Measurements from ENCODE around the gene GDNF. TPM values are rescaled to one million over a fixed set of nuclear protein-coding genes. Genes with fewer than 3 reads are reported as not detected.

GDNF gene
- total RNA-seq, 2 donors from 2014 or later, result 0.82 to 1.6 TPM

DNA sequence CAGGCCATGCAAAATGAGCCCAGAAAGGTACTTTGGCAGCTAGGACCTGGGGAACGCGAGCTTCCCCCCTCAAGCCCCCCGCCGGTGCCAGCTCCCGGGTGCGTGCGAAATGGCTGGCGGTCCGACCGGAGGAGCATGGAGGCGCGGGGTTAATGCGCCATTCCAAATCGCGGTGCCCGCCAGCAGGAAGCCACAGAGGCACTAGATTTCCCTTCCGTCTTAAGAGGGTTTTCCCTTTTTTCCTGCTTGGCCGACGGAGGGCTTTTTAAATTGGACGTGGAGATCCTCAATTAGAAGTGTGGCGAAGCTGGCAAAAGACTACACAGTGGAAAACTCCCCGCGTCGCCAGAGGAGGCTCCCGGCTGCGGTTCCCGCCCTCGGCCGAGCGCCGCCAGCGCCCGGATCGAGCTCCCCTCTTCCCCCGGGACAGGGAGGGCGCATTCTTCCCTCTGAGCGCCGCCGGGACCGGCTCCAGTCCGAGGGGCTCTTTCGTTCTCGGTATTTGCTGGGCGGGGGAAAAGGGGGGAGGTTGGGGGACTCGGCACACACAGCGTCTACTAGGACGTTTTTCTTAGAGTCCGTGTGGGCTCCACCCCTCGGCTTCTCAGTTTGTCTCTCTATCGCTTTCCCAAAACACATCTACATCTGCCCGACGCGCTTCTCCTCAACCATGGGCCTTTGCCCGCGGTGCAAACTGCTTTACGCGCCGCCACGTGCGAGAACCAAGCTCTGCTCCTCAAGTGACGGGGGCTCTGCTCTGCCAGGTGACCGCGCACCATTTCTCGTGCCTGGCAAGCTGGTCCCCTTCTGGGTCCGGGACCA is 3.0 kb downstream of the GDNF start:
- H3K4me3 ChIP-seq, result peak overlapping the region; percentile 38
- no peaks in the 10 kb centered on the region for H3K9me3 ChIP-seq
- no peaks in the 10 kb centered on the region for H3K36me3 ChIP-seq
- peak overlapping the region; percentile 50 for H3K27ac ChIP-seq
- intact Hi-C loops (cut with DNase I), result loop anchor here (2.0 kb wide), 1 partner anchor 356 kb away; no protein-coding TSS in a partner anchor
- no peaks in the 10 kb centered on the region for H3K4me1 ChIP-seq
- TF ChIP-seq, protein P1, sequence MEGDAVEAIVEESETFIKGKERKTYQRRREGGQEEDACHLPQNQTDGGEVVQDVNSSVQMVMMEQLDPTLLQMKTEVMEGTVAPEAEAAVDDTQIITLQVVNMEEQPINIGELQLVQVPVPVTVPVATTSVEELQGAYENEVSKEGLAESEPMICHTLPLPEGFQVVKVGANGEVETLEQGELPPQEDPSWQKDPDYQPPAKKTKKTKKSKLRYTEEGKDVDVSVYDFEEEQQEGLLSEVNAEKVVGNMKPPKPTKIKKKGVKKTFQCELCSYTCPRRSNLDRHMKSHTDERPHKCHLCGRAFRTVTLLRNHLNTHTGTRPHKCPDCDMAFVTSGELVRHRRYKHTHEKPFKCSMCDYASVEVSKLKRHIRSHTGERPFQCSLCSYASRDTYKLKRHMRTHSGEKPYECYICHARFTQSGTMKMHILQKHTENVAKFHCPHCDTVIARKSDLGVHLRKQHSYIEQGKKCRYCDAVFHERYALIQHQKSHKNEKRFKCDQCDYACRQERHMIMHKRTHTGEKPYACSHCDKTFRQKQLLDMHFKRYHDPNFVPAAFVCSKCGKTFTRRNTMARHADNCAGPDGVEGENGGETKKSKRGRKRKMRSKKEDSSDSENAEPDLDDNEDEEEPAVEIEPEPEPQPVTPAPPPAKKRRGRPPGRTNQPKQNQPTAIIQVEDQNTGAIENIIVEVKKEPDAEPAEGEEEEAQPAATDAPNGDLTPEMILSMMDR (IDR thresholded peaks at IDR 0.05), result no peak
- no peak overlapping the region for H3K9ac ChIP-seq (ENCODE audit: low read depth in 2 of 2, low read length in 2 of 2)
- H3K27me3 ChIP-seq, result peaks cover 56% of the 10 kb centered on the region
- no peak for DNase-seq

DNA sequence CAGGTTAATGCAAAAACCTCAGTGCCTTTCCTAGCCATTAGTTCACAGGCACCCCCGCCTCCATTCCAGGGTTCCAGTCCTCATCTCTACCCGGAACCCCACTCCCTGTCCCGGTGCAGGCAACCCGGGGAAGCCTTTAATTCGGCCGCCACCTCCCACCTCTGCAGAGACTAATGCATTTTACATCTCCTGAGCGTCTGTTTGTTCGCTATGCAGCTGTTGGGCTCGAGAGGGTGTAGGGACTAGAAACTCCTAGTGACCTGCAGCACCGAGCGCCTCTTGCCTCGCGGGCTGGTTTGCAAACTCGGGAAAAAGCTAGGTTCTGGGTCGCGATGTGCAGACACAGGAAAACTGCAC is 3.6 kb downstream of the GDNF start:
- no peak for DNase-seq
- no peaks in the 10 kb centered on the region for H3K36me3 ChIP-seq
- H3K27me3 ChIP-seq, result peaks cover 56% of the 10 kb centered on the region
- H3K9me3 ChIP-seq, result no peaks in the 10 kb centered on the region
- H3K27ac ChIP-seq, result peak overlapping the region; percentile 50
- no peak overlapping the region for H3K9ac ChIP-seq (ENCODE audit: low read depth in 2 of 2, low read length in 2 of 2)
- peak overlapping the region; percentile 38 for H3K4me3 ChIP-seq
- intact Hi-C loops (cut with DNase I), result loop anchor here (2.0 kb wide), 1 partner anchor 357 kb away; no protein-coding TSS in a partner anchor
- H3K4me1 ChIP-seq, result no peaks in the 10 kb centered on the region
- TF ChIP-seq, protein P1 (IDR thresholded peaks at IDR 0.05), result no peak

DNA sequence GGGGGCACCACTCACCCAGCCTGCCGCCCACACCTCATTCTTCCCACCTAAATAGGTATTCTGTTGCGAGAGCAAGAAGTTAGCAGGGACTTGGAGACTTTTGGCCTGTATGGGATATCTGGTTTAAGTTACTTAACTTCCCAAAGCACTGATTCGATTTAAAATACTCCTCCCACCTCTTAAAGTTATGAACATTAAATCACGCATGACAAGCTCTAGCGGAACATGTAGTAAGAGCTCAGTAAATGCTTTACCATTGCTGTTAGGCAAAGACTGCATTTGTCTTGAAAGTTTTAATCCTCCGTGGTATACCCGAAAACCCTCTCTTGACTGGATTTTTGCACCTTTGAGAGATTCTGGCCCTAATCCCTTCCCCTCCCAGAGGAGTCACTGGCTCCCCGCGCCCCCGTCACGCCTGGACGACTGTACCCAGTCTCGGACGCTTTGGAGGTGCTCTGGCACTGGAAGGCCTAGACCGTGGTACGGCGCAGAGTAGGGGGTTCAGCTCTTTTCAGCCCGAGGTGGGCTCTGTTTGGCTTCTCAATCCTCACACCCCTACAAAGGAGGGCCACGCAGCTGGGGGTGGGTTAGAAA is 4.4 kb downstream of the GDNF start:
- intact Hi-C loops (cut with DNase I), result no loop called here
- H3K27ac ChIP-seq, result no peak overlapping the region
- H3K4me3 ChIP-seq, result peak overlapping the region; percentile 1
- H3K27me3 ChIP-seq, result peaks cover 49% of the 10 kb centered on the region
- peak overlapping the region in 1 of 2 donors; percentile 24 for H3K9ac ChIP-seq (ENCODE audit: low read depth in 2 of 2, low read length in 2 of 2)
- TF ChIP-seq, protein P1 (IDR thresholded peaks at IDR 0.05), result no peak
- no peaks in the 10 kb centered on the region for H3K9me3 ChIP-seq
- DNase-seq, result no peak
- H3K36me3 ChIP-seq, result no peaks in the 10 kb centered on the region
- no peaks in the 10 kb centered on the region for H3K4me1 ChIP-seq

DNA sequence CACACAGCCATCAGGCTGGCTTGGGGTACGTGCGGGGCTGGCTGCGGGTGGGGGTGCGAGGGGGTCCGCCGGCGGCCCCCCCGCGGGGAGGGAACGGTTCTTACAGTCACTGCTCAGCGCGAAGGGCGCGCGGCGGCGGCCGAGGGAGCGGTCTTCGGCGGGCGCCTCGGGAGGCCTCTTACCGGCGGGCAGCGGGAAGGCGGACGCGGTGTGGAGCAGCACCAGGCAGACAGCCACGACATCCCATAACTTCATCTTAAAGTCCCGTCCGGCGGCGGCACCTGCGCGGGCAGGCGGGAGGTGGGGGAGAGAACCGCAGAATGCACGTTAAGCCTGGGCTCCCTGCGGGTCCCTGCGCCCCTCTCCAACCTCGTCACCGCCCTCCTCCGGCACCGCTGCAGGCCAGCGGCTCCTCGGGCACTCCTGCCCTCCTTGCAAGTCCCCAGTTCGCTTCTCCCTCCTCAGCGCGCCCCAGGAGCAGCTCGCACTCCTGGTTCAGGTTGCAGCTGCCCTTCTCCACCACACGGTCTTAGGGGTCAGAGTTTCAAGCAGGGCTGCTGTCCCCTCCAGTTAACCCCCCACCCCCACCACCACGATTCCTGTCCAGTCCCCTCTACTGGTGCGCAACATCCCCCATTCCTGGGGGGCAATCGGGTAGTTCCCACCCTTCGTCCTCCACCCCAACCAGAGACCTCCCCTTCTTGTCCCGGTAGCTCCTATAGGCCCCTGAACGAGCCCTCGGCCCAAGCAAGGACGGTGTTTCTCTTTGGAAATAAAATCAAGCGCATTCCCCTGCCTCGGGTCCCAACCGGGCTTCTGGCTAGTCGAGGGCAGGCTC is 5.1 kb downstream of the GDNF start:
- Histone ChIP-seq H3K27me3 (peaks cover 42% of the 10 kb centered on the region), H3K4me3 (peak overlapping the region; percentile 6), H3K27ac (no peak overlapping the region), H3K9me3 (no peaks in the 10 kb centered on the region), H3K4me1 (no peaks in the 10 kb centered on the region), H3K36me3 (no peaks in the 10 kb centered on the region), H3K9ac (ENCODE audit: low read depth in 2 of 2, low read length in 2 of 2) (peak overlapping the region in 1 of 2 donors; percentile 24)
- TF ChIP-seq, protein P1 (IDR thresholded peaks at IDR 0.05), result no peak
- DNase-seq, result no peak
- intact Hi-C loops (cut with DNase I), result no loop called here

DNA sequence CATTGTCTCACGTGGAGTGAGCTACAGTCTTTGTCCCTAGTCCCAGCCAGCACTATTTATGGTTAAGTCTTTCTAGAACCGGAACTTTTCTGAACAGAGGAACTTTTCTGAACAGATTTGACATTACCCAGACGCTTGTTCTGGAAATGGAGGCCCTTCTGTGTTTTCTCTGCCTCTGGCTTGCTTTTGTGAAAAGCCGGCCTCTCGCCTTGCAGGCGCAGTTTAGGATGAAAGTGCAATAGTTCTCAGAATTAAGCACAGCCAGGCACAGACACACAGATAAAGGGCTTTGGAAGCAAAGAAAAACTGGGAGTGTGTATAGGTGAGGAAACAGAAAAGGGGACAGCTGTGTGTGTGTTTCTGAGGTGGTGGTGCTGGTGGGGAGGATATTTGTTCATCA is 5.9 kb downstream of the GDNF start:
- Histone ChIP-seq H3K9ac (ENCODE audit: low read depth in 2 of 2, low read length in 2 of 2) (peak overlapping the region in 1 of 2 donors; percentile 26), H3K4me1 (no peaks in the 10 kb centered on the region), H3K4me3 (no peak overlapping the region), H3K36me3 (no peaks in the 10 kb centered on the region), H3K27me3 (peaks cover 34% of the 10 kb centered on the region), H3K9me3 (no peaks in the 10 kb centered on the region), H3K27ac (no peak overlapping the region)
- TF ChIP-seq, protein P1 (IDR thresholded peaks at IDR 0.05), result no peak
- no peak for DNase-seq
- intact Hi-C loops (cut with DNase I), result no loop called here

Measured in colonic mucosa (tissue), 4 donors.